HG03095 (cell line): ENCODE measurements around the gene PROZ.
"Not testable (repeated sequence)": the region's sequence is repeated elsewhere in the genome, so short reads cannot be mapped to it uniquely, and the experiment has no call there.

Experiments
- ATAC-seq: cut with Tn5 transposase; IDR thresholded peaks from one replicate; pipeline ENCODE4 v1.9.1; 2021; ENCODE audit warnings: moderate library complexity; ENCODE audit not compliant: unreplicated experiment

Gene PROZ

DNA sequence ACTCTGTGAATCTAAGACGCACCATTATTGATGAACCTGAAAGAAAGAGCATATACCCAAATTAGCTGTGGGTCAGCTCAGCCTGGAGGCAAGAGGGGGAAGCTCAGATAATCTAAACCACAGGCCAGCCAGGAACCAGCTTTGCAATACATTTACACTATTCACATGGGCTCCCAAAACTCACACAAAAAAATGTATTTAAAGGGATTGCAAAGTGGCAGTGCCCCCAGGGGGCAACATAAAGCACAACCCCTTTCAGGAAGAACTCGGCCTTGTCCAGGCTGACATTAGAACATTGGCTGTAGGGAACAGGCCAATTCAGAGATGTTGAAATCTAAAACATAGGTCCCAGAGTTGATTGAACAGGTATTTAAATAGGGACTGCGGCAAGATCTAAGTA is 3.2 kb upstream of the PROZ start:
- no peak for ATAC-seq

DNA sequence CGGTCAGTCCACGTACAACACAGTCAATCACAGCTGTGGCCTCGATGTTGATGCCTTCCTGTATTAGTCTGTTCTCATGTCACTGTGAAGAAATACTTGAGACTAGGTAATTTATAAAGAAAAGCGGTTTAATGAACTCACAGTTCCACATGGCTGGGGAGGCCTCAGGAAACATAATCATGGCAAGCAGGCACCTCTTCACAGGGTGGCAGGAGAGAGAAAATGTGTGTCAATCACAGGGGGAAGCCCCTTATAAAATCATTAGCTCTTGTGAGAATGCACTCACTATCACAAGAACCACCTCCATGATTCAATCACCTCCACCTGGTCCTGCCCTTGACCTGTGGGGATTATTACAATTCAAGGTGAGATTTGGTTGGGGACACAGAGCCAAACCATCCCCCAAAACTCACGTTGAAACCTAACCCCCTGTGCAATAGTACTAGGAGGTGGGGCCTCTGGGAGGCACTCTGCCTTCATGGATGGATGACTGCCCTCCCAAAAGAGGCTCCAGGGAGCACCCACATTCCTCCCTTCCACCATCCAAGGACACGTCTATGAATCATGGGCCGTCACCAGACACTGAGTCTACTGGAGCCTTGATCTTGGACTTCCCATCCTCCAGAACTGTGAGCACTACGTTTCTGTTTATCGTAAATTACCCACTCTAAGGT is 2.3 kb upstream of the PROZ start:
- ATAC-seq: no peak

DNA sequence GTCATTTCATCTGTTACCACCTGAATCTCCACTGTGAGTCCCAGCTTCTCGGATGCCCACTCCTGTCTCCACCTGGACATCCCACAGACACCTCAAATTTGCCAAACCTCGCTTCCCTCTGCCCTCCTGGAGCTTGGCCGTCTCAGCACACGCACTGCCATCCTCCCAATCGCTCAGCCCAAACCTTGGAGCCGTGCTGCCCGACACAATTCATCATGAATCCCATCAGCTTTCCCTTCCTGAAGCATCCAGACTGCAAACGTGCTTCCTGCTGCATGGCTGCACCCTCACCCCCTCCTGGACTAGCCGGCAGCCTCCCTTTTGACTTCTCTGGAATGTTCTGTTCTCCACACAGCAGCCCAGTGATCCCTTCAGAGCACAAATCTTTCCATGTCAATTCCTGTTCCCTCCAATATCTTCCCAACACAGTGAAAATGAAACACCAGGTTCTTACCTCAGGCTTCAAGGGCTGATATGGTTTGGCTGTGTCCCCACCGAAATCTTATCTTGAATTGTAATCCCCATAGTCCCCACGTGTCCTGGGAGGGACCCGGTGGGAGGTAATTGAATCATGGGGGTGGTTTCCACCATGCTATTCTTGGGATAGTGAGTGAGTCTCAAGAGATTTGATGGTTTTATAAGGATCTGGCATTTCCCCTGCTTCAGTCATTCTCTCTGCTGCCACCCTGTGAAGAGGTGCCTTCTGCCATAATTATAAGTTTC is 1.1 kb upstream of the PROZ start:
- no peak for ATAC-seq

DNA sequence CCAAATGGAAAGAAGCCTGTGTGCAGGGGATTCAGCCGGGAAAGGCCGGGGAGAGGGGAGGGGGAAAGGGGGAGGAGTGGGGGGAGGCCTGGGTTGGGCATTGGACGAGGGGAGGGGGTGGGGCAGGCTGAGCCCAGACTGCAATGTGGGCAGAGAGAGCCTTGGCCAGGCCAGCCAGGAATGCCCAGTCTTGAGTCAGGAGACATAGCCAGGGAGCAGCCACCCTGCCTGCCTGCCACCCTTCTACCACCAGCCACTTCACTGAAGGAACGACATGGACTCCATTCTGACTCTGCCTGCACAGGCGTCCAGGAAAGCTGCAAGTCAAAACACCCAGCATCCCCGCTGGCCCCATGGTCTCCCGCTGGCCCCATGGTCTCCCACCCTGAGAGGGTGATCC is 498 bp downstream of the PROZ start:
- no peak for ATAC-seq

DNA sequence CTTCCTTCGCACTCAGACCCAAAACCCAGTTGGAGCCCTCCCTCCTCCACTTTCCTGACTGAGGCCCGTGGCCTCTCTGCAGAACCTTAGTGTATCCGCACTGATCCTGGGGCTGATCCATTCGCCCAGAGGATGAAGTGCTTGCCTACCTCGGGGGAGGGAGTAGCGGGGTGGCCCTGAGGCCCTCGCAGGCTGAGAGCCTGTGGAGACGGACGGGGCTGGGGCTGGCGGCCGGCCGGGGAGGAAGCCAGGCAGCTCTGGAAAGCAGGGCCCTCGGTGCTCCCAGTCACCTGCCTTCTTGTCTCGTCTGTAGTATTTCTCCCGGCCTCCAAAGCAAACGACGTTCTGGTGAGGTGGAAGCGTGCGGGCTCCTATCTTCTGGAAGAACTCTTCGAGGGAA is 1.3 kb downstream of the PROZ start:
- no peak for ATAC-seq

DNA sequence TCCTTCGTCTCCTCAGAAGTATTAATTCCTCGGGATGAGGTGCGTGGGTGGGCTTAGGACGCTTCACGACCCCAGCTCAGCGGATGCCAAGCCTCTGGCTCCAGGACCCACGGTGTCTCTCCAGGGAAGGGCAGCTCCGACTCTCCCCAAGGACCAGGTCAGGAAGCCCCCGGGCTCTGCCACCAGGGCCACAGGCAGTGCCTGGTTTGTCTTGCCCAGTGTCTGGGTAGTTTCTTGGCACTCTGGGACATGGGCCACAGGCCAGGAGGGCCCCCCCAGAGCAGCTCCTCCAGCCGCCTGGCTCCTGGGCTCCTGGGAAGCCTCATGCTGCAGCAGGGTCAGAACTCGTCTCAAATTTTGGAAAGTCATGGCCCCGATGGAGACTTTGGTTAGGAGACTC is 2.5 kb downstream of the PROZ start:
- ATAC-seq: no peak

DNA sequence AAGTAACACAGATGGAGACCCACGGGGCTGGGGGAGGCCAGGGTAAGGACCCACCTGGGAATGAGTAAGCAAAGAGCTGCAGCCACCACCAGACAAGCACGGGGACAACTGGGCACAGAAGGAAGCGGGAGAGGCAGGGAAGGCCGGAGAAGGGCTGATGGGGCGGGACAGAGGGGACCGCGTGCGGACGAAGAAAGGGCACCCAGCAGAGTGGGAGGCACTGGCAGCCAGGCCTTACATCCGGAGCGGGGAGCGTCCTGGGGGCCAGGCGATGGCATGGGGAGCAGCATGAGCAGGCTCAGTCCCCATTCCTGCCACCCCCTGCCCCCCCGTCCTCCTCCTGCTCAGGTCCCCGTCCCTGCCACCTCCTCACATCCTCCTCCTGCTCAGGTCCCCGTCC is 3.0 kb downstream of the PROZ start:
- ATAC-seq: no peak

DNA sequence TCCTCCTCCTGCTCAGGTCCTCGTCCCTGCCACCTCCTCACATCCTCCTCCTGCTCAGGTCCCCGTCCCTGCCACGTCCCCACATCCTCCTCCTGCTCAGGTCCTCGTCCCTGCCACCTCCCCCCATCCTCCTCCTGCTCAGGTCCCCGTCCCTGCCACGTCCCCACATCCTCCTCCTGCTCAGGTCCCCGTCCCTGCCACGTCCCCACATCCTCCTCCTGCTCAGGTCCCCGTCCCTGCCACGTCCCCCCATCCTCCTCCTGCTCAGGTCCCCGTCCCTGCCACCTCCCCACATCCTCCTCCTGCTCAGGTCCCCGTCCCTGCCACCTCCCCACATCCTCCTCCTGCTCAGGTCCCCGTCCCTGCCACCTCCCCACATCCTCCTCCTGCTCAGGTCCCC is 3.5 kb downstream of the PROZ start:
- ATAC-seq: not testable (repeated sequence)

DNA sequence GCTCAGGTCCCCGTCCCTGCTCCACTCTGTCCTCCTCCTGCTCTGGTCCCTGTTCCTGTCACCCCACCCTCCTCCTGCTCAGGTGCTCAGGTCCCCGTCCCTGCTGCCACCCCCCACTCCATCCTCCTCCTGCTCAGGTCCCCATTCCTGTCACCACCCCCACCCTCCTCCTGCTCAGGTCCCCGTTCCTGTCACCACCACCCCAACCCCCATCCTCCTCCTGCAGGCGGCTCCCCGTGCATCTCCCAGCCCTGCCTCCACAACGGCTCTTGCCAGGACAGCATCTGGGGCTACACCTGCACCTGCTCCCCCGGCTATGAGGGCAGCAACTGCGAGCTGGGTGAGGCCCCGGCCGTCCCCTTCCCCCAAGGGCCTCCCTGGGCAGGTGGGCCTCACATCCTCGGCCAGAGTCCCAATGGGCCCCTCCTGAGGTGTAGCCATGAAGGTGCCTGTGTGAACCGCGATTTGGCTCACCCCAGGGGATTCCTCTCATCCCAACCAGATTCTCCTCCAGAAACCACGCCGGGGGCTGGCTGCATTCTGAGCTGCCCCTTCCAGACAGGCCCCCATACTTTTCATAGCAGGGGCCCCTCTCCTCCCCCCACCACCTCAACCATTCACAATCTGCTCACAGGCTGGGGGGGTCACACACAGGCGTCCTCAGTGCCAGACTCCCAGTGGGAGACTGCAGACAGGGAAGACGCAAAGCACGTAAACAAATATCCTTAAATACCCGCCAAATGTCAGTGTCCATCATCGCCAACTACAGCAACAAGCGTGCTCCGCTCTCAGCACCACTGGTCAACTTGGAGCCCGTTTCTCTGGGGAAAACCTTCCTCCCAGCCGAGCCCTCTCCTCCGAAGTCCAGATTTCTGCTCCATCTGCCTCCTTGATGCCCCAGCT is 4.6 kb downstream of the PROZ start:
- ATAC-seq: no peak

DNA sequence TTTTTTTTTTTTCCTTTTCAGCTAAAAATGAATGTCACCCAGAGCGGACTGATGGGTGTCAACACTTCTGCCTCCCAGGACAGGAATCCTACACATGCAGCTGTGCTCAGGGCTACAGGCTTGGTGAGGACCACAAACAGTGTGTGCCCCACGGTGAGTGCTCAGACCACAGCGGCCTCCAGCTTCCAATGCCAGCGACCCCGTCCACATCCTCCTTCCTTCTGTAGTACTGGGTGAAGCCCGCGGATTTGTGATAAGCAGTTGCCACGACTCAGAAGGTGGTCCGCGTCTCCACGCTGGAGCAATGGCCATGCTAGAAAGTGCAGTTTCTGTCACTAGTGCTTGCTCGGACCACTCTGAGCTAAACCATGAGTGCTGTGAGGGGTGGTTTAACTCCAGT is 6.0 kb downstream of the PROZ start:
- no peak for ATAC-seq

DNA sequence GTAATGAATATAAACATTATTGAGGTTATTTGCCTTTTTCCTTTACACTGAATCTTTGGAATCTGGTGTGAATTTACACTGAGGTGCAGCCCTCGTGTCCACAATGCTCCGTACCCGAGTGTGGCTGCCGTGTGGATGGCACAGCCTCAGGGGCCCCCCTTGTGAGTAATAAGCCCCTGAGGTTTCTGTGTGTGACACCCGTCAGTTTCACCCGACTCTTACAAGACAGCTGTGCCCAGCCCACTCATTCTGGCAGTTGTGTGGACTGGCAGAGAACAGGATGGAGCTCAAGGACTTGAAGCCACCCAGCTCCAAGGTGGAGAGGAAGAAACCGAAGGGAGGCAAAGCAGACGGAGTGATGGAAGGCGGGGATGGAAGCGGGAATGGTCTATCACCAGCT is 7.8 kb downstream of the PROZ start:
- no peak for ATAC-seq

DNA sequence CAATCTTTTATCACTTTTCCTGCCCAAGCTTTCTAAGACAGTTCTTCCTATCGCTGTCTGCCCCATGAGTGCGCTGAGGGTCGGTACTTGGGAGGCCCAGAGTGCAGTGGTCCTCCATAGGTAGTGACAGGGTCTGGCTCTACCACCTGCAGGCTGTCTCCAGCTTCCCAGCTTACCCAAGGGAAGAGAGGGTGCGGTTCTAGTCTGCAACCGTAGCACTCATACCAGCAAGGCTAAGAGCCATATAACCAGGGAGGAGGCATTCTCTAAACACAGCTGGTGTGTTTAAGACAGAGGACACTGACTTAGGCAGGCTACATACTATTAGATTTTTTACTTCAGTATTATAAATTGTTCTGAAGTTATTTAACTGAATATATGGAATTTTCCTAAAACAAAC is 8.2 kb downstream of the PROZ start:
- ATAC-seq: no peak

DNA sequence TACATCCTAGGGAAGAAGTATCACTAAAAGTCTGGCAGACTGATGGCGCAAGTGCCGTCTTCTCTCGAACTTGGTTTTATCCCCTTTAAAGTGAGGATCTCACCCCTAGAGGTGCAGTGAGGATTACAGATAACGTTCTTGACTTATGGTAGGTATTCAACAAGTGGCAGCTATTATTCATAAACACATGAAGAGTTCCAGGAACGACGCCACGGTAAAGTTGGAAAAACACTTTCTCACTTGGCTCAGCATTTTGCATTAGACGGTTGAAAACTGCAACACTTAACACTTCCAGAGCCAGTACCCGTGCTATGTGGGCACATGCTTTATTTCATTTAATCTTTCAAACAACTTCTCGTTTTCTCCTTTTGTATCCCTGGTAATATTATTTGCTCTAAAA is 8.7 kb downstream of the PROZ start:
- ATAC-seq: no peak

DNA sequence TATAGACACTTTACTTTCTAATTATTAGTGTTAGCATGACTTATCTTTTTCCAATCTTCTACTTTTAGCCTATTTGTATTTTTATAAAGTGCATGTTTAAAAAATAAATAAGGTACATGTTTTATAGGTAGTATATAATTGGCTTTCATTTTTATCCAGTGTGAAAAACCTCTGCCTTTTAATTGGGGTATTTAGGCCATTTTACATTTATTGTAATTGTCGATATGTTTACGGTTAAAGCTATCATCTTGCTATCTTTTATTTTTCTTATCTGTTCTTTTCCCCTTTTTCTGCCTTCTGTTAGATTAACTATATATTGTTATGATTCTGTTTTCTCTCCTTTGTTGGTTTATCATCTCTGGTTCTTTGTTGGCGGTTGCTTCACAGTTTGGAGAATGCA is 9.1 kb downstream of the PROZ start:
- ATAC-seq: no peak

DNA sequence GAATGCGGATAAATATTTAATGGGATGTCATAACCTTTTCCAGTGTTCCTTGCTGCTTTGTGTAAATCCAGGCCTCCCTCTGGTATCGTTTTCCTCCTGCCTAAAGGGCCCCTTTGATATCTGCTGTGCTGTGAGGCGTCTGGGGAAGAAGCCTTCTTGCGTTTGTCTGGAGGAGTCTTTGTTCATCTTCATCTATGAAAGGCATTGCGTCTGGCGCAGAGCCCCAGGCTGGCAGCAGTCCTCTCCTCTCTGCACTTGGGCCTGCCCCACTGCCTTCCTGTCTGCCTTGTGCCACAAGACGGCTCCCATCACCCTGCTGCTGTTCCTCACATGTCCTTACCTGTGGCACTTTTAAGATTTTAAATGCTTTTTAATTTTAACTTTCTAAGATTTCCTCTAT is 9.8 kb downstream of the PROZ start:
- no peak for ATAC-seq

DNA sequence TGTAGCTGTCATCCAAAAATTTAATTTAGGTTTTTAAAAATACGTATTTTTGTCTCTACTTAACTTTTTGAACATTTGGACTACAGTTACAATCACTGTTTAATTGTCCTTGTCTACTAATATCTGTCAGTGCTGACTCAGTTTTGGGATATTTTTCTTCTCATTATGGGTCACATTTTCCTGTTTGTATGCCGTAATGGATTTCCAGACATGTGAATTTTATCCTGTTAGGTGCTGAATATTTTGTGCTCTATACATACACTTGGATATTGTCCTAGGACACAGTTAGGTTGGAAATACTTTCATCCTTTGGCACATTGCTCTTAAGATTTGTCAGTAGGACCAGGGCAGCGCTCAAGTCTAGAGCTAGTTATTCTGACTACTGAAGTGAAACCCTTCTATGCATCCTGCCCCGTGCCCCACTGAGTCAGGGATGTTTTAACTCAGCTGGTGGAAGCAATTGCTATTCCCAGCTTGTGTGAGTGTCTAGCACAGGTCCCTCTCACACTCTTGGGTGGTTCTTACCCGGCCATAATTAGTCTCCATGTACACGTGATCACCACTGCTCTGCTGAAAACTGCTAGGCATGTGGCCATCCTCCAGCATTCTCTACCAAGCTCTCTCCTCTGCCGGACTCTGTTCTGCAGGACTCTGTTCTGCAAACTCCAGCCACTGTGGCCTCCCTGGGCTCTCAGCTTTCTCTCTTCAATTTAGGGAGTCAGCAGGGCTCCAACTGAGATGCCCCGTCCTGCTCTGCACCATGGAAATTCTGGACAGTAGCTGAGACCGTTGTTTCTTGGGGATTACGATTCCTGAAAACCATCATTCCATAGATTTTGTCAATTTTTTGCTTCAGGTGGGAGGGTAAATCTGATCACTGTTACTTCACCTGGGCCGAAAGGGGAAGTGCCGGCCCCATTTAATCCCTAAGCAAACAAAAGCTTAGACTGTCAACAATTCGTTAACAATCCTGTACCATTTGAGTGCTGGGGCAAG is 11.1 kb downstream of the PROZ start:
- ATAC-seq: no peak

DNA sequence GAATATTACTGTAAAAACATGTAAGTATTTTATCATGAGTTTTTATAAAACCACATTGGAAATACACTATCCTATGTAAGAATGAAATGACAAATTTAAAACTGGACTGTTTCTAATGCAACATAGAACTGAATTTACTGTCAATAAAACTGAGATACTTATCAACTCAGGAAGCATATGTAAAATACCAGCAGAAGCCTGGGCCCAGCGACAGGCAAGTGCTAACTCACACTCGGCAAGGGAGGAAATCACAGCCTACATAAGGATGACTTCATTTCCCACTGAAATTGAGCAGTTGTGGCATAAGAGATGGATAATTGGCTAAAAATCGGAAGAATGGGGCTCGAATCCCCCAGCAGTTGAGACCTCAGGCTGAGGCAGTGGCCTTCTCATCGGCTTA is 12.1 kb downstream of the PROZ start:
- no peak for ATAC-seq

DNA sequence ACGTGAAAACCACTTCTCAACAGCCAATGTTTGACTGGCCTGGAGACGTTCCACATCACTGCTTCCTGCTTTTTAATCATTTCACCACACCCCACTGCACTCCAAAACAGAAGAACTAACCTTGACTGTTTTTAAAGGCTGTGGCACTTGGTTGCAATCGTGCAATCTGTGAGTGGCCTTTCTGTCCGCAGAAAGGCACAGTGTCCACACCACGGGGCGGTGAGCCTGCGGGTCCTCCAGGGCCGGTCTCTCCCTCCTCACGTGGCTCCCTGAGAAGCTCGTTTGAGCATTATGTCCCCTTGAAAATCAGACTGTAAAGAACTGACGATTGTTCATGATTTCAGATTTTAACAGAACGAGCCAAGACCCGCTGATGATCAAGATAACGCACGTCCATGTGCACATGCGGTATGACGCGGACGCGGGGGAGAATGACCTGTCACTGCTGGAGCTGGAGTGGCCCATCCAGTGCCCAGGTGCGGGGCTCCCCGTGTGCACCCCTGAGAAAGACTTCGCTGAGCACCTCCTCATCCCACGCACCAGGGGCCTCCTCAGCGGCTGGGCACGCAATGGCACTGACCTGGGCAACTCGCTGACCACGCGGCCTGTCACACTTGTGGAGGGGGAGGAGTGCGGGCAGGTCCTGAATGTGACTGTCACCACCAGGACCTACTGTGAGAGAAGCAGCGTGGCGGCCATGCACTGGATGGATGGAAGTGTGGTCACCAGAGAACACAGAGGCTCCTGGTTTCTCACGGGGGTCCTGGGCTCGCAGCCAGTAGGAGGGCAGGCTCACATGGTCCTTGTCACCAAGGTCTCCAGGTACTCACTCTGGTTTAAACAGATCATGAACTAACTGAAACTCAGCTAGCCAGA is 13.0 kb downstream of the PROZ start:
- no peak for ATAC-seq

DNA sequence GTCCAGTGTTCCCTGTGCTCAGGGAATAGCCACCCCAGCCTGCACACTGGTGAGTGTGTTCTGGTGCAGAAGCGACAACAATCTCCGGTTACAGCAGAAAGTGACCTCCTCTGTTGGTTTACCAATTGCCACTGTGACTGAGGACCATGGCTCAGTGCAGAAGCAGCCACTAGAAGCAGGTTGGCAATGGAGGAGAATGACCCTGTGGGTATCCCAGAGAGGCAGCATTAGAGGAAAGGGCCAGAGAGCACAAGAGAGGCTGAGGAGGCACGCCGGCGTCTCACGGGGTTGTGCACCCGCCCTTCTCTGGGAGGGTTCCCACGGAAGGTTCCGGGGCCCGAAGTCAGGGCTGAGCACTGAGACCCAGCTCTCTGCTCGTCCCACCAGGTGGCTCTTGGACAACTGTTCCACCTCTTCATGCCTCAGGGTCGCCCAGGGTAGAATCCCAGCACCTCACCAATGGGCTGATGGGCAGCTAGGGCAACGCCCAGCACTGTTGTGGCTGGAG is 14.0 kb downstream of the PROZ start:
- no peak for ATAC-seq

DNA sequence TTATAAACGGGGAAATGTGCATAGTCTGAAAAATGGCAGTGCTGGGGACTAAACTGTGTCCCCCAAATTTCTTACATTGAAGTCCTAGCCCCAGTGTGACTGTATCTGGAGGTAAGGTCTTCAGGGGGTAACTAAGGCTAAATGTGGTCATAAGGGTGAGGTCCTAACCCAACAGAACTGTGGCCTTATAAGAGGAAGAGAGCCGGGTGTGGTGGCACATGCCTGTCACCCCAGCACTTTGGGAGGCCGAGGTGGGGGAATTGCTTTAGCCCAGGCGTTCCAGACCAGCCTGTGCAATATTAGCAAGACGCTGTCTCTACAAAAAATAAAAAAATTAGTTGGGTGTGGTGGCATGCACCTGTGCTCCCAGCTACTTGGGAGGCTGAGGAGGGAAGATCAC is 17.8 kb downstream of the PROZ start:
- no peak for ATAC-seq
